Measurements from ENCODE around the gene ZC3H7B.
"Not testable (repeated sequence)": the region's sequence is repeated elsewhere in the genome, so short reads cannot be mapped to it uniquely, and the experiment has no call there.

The ZC3H7B gene

DNA sequence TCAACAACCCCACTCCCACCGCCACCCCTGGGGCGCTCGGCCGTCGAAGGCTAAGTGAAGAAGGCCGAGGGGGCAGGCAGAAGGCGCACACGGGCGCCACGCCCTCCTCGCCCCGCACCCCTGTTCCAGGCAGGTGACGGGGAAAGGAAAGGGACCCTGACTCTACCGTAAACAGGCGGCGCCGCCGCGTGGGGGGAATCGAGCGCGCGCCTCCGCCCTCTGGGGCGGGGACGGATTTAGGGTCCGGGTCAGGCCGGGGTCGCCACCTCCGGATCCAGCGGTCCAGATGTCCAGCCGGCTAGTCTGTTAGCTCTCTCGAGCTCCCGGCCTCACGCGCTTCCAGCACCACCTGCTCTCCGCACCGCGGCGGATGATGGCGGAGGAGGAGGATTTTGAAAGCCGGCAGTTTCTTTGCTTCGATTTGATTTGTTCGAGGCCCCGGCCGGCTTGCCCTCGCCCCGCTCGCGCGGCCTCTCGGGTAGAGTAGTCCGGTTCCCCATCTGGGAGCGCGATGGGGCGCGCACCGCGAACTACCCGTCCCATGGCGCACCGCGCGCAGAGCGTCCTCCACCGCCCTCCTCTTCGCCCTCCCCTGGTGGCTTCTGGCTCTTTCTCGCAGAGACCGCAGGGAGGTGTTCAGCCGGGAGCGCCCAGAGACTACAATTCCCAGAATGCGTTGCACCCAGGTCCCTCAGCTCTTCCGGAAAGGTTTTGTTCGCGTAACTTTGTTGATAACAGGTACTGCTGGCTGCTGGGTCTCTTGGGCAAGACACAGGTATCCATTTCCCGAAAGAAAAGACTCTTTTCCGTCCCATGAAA is 15.3 kb upstream of the ZC3H7B start, which contains the start of gene RANGAP1:
Gene RANGAP1, minus strand, starts transcription at position 368 of the 819 bp plus-strand sequence. CDS start 5,143 bp downstream, outside the sequence.
- peak; percentile 93 to 99 (median 98) for DNase-seq

DNA sequence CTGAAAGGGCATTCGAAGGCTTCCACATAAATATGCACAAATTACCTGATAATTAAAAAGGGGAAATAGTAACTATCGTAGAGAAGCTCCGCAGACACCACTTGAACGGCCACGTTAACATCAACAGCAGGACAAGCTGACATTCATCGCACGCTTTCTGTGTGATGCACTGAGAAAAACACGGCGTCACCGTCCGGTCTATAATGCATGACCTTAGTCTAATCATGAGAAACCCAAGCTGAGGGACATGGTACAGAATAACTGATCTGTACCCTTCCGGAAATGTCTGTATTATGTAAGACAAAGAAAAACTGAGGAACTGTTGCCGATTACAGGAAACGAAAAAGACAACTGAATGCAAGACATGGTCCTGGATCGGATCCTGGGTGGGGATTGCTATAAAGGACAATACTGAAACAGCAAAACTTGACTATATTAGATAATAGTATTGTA is 14.7 kb upstream of the ZC3H7B start:
- DNase-seq = peak in 4 of 6 experiments; percentile 52 to 77 (median 66)

DNA sequence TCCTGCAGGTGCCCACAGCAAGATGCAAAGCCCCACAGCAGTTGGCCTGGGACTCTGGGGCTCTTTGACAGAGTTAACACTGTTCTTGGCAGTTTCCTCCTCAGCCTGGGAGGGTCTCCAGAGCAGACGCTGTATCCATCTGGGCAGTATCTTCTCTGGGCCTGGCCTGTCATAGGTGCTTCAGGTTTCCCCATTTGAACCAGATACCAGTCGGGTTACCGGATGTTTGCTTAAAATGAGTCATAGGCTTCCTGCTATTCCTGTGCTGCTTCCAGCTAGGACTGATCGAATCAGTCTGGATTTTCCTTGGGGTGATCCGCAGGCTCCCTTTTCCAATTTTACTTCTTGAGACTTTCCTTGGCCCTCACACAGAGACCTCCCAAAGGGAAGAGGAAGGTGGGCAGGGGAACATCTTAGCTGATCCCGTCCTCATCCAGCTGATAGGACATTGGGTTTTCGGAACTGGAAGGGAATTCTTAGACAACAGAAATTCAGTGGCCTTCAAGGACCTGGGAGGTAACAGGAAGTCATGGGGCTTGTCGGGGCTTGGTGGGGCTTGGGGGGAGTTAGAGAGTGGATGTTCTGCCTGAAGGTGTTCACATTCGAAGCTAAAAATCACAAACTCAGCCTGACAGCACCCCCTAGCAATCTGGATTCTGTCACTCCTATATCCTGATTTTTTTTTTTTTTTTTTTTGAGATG is 12.9 kb upstream of the ZC3H7B start:
- no peak for DNase-seq

DNA sequence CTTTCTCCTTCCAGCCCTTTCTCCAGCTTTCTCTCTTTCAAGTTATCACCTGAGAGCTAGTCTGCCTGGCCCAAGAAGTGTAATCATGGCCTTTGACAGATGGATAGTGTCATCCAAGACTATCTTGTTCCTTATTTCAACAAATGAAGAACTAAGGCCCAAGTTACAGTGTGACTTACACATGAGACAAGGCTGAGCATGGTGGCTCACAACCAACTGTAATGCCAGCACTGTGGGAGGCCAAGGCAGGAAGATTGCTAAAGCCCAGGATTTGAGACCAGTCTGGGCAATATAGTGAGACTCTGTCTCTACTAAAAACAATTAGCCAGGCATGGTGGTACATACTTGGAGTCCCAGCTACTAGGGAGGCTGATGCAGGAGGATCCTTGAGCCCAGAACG is 11.7 kb upstream of the ZC3H7B start:
- no peak for DNase-seq

DNA sequence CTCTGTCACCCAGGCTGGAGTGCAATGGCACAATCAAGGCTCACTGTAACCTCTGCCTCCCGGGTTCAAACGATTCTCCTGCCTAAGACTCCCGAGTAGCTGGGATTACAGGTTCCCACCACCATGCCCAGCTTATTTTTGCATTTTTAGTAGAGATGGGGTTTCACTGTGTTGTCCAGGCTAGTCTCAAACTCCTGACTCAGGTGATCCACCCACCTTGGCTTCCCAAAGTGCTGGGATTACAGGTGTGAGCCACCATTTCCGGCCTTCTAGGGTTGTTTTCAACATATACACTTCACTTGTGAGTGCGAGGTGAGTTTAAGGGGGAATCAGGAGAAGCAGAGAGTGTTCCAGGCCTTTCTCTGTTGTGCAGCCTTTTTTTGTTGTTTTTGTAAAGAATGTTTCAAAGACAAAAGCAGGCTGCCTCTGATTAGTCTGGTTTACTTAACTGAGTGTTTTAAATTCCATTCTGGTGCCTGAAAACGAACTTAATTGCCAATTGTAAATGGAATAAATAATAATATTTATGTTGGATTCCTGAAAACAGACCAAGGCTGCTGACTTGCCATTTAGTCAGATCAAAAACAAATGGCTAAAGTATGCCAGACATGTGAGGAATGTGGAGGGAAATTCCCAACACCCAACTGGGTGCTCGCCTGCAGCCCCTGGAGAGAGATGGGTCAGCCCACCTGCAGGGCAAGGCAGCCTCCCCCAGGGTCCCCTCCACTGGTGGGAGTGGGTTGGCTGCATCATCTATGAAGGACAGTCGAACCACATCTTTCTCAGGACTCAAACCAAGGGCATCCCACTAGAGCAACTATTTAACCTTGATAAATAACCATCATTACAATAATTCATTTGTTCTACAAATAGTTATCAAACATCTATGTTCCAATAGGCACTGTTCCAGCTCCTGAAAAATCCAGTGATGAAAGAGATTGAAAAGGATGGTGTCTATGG is 10.8 kb upstream of the ZC3H7B start:
- DNase-seq = no peak

DNA sequence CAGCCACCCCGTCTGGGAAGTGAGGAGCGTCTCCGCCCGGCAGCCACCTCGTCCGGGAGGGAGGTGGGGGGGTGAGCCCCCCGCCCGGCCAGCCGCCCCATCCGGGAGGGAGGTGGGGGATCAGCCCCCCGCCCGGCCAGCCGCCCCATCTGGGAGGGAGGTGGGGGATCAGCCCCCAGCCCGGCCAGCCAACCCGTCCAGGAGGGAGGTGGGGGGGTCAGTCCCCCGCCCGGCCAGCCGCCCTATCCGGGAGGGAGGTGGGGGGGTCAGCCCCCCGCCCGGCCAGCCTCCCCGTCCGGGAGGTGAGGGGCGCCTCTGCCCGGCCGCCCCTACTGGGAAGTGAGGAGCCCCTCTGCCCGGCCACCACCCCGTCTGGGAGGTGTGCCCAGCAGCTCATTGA is 6.5 kb upstream of the ZC3H7B start:
- not testable (repeated sequence) for DNase-seq

DNA sequence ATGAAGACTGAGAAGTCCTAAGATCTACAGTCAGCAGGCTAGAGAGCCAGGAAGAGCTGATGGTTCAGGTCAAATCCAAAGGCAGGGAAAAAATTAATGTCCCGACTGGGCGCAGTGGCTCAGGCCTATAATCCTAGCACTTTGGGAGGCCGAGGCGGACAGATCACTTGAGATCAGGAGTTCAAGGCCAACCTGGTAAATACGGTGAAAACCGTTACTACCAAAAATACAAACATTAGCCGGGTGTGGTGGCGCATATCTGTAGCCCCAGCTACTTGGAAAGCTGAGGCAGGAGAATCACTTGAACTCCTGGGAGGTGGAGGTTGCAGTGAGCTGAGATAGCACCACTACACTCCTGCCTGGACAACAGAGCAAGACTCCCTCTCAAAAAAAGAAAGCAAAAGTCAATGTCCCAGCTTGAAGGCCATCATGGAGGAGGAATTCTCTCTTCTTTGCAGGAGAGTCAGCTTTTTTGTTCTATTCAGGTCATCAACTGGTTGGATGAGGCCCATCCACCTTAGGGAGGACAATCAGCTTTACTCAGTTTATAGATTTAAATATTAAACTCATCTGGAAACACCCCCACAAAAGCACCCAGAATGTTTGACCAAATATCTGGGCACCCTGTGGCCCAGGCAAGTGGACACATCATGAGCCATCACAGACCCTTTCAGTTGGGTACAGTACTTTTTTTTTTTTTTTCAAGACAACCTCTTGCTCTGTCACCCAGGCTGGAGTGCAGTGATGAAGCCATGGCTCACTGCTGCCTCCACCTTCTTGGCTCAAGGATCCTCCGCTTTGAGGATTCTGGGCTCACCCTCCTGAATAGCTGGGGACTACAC is 4.3 kb upstream of the ZC3H7B start:
- no peak for DNase-seq

DNA sequence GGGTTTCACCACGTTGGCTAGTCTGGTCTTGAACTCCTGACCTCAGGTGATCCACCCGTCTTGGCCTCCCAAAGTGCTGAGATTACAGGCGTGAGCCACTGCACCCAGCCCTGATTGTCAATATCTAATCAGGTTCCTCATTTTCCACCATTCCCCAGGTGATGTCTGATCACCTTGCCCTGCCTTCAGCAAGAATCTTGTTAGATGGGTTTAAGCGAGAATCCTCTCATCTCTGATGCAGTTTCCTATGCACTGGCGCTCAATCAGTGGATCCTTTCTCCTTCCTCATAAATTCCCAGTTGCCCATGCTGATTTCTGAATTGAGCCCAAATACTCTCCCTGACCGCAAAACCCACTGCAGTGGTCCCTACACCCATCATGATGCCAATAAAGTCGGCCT is 664 bp upstream of the ZC3H7B start:
- DNase-seq = no peak

DNA sequence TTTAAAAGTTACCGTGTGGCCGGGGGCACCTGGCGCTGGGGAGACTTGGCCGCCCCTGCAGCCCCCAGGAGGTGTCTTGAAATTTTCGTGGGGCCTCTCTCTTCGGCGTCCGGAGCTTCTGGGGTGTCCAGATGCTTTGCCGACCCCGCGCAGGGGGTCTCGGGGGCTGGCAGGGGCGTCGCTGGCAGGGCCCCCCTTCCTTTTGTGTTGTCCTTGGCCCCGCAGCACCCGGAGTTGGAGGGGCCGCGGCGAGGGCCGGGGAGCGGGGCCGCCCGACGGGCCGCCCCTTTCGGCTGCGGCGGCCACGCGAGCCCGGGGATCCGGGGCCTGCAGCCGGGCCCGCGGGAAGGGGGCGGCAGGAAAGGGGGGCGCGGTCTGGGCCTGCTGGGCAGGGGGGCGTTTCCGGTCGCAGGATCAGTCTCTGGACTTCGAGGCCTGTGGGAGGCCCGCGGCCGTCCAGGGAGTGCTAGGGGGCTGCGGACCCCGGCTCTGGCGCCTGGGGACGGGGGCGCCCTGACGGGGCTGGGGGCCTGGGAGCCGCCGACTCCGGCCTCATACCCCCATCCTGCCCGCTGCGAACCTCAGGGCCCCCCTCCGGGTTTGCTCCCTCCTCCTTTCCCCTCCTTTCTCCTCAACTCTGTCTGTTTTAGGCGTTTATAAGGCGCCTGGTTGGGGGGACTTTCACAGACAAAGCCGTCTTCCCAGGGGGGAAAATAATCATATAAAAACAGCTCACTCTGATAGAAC is 869 bp downstream of the ZC3H7B start:
- DNase-seq = peak in 3 of 6 experiments; percentile 4 to 31 (median 17)

DNA sequence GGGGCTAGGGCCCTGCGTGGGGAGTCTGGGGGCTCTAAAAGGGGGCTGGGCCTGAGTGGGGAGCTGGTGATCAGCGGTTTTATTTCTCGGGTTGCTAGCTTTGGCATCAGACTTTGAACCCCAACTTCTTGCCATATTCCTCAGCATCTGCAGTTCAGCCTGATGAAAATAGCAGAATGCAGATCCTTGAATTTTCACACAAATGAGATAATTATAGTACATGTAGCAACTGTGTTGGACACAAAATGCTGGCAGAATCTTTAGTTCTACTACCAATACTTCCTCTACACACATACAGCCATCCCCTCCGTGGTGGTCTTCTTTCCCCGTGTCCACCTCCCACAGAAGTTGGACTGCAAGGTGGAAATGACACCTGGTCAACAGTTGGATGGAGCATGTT is 1.5 kb downstream of the ZC3H7B start:
- peak in 1 of 6 experiments; percentile 23 for DNase-seq

DNA sequence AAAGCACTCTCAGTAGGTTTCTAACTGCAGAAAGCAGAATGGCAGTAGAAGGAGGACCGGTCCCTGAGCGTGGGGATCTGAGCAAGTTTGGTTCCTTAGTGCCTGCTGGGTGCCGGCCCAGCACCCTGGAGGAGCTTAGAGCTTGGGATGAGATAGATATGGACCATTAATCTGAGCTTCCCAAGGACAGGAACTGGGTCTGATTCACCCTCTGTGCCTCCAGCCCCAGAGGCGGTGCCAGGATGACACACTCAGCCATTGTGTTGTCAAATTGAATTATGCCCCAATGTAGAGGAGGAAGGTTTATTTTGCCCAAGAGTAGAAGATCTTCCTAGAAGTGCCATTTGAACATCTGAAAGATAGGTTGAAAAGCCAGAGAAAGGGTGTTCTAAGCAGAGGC is 4.3 kb downstream of the ZC3H7B start:
- DNase-seq = no peak

DNA sequence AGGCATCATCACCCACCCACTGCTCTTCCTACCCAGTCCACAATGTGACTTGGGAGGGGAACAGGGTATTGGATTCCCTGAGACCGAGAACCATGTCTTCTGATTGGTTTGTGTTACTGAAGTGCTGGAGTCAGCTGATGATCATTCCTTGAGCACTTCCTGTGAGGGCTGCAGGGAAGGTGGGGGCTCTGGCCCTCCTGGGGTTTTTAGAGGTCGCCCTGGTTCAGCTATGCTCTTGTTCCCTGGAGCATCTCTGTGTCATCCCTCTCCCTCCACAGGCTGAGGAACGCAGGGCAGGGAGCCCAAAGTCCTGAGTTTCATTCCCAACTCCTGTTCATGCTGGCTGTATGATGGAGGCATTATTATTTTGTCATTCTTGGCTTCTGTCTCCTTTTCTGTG is 6.7 kb downstream of the ZC3H7B start:
- no peak for DNase-seq

DNA sequence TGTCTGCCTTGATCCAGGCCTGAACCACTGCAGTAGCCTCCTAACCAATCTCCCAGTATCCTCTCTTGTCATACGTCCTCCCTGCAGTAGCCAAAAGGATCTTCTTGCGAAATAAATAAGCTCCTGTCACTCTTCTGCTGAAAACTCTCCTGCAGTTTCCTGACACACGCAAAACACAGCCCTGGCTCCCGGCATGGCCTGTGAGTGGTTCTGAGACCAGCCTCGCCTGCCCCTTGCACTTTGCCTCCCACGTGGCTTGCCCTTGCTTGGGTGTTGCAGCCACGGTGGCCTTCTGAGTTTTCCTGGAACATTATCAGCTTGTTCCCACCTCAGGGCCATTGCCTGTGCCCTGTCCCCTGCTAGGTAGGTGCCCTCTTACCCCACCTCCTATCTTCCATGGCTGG is 7.2 kb downstream of the ZC3H7B start:
- DNase-seq = no peak

DNA sequence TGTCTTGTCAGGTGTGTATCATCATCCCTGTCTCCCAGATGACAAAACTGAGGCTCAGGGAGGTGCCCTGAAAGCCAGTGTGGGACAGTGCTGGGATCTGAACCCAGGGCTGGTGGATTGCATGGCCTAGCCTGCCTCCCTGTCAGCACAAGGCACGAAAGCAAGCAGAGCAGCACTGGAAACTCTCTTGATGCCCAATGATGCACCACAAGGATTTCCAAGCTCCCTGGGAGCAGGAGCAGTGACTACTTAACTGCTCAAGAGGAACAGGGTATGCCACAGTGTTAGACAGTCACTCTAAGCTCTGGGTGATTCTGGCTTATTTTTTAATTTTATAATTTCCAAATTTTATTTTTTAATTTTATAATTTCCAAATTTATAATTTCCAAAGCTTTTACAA is 9.0 kb downstream of the ZC3H7B start:
- no peak for DNase-seq

DNA sequence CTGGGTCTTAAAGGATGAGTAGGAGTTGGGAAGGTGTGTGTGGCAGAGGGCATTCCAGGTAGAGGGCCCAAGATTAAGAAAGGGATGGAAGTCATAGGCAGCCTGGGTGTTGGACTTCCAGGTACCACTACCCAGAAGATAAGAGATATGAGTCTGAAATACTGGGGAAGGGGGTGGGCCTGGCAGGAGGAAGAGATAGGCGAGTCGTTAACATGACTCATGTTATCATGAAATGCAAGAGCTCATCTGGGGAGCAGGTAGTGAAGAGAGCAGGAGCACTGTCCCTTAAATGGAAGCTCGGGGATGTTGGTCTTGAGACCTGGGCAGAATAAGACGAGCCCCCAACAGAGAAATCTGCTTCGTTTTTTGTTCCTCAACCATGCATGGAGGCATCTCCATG is 10.2 kb downstream of the ZC3H7B start:
- no peak for DNase-seq

DNA sequence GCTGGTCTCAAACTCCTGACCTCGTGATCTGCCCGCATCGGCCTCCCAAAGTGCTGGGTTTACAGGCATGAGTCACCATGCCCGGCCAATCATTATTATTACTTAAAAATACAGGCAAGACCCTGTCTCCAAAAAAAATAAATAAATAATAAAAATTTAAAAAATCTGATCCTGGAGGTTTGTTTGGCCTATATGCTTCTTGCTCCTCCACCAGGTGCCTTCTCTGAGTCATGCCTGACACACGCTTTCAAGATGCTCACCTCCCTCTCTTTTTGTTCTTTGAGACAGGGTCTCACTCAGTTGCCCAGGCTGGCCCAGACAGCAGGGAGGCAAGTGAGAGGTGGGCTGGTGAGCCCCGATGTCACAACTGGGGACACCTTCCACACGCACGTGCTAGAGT is 13.5 kb downstream of the ZC3H7B start:
- no peak for DNase-seq

DNA sequence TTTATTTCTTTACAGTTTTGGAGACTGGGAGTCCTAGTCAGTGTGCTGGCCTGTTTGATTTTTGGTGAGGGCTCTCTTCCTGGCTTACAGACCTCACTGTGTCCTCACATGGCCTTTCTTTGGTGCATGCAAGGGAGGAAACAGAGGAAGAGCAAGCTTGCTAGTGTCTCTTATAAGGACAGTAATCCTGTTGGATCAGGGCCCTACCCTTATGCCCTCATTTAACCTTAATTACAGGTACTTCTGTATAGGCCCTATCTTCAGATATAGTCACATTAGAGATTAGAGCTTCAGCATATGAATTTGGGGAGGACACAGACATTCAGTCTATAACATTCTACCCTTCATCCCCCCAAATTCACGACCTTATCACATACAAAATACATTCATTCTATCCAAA is 14.3 kb downstream of the ZC3H7B start:
- DNase-seq = no peak

DNA sequence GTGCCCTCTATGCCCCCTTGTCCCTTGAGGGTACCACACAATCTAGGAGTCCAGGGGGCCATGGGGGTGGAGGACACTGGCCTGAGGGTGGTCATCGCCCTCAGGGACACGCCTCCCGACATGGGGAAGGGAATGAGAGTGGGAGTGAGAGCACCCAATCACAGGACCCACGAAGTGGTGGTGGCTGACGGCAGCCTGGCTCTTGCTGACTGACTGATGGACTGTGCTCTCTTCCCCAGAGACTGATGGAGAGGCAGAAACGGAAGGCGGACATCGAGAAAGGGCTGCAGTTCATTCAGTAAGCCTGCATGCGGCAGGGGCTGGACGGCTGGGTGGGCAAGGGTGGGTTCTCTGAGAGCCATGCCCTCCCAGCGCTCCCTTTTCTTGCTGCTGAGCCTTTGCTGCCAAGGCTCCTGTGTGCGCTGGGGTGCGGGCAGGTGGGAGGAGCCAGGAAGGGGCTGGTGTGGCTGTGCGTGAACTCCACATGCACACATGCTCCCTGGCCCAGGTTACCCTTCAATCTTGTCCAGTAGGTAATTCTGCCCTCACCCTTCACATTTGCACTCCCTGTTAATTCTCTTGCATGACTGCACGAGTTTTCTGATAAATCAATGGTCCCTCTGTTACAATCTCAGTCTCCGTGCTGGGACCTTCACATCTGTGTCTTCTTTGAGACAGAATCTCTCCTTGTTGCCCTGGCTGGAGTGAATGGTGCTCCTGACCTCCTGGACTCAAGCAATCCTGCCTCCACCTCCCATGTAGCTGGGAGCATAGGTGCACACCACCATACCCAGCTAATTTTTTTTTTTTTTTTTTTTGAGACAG is 19.3 kb downstream of the ZC3H7B start:
- DNase-seq = no peak

DNA sequence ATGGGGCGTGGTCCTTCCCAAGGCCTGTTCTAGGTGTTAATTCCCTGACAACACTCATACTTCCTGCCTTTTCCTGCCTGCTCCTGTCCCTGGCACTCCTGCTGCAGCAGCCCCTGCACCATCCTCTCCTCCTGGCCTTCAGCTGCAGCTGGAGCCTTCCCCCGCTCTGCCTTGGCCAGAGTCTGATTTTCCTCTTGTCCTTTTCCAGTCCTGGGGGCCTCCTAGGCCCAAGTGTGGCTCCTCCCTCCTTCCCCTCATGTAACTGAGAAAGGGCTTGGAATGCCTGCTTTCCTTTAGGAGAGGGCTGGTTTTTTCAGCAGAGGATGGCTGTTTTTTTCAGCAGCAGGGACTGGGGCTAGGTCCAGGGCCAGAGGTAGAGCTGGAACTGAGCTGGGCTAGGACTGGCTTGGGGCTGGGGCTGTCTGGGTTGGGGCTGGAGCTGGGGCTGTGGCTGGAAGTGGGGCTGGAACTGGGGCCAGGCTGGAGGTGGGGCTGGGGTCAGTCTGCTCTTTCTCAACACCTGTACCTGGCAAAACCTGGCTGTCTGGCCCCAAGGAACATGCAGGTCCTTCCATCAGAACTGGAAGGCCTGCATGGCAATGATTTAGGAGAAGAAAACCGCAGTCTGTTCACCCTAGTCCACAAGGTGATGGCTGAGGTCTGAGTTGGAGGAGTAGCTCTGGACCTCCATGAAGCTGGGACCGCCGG is 23.6 kb downstream of the ZC3H7B start:
- DNase-seq = no peak

DNA sequence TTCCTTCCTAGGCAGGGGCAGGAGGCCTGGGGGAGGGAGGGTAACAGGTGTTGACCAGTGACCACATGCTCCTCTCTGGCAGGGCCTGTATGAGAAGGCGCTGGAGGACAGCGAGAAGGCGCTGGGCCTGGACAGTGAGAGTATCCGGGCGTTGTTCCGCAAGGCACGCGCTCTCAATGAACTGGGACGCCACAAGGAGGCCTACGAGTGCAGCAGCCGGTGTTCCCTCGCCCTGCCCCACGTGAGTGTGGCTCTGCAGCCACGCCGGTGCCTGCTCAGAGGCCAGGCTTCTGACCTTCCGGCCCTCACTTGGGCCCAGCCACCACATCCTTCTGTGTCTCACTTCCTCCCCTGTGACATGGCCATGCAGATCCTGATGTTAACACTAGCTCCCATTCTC is 25.8 kb downstream of the ZC3H7B start:
- no peak for DNase-seq

Data from stimulated activated naive CD4-positive, alpha-beta T cell (primary cell).